IPS-NIHi7 (cell line): Measurements from ENCODE around the gene MAGEF1.

Experiments used
- DNase-seq: peaks from one replicate; pipeline ENCODE4 v3.0.0; 2012; ENCODE audit warnings: mixed read lengths; ENCODE audit errors: extremely low spot score

The MAGEF1 gene

GRCh38 chr3:184669578-184669977, 42.3 kb downstream of the MAGEF1 start:
- DNase-seq, result no peak

- no peak for DNase-seq
Measured at GRCh38 chr3:184666442-184666841, 45.4 kb downstream of the MAGEF1 start.

- no peak for DNase-seq
Measured at GRCh38 chr3:184665101-184665500, 46.8 kb downstream of the MAGEF1 start.

GRCh38 chr3:184663756-184664155, 48.1 kb downstream of the MAGEF1 start:
- DNase-seq, result no peak

- no peak for DNase-seq
Measured at GRCh38 chr3:184663356-184663755, 48.5 kb downstream of the MAGEF1 start.

GRCh38 chr3:184662187-184662586, 49.7 kb downstream of the MAGEF1 start:
- no peak for DNase-seq

DNA sequence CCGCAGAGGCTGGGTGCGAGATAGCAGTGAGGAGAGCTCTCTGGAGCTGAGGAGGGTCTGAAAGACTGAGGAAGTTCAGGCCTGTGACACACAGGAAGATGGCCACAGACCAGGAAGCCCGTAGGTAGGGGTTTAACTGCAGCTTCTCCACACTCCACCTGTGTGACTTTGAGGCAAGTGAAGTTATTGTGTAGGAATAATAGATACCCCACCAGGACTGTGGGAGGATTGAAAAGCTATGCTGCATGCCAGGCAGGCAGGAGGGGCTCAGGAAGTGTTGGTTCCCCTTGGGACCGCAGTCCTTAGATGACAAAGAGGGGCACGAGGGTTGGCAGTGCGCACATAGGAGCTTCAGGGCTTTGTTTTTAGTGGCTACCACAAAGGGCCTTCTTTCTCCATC, 50.9 kb downstream of the MAGEF1 start:
- no peak for DNase-seq
